GM13976 (cell line): ENCODE results near the gene NSUN6.
"Not testable (repeated sequence)": the region's sequence is repeated elsewhere in the genome, so short reads cannot be mapped to it uniquely, and the experiment has no call there.

Source experiments
- DNase-seq: peaks from one replicate; pipeline ENCODE4 v3.0.0; 2012; ENCODE audit warnings: low spot score
- CTCF ChIP-seq: IDR thresholded peaks from 2 replicates; pipeline ENCODE4 v1.5.1; 2012; ENCODE audit warnings: borderline replicate concordance, mild to moderate bottlenecking; ENCODE audit not compliant: insufficient read depth; ENCODE audit errors: extremely low read depth, missing control alignments, control extremely low read depth
- in situ Hi-C: fragments of 300-500 bp; cut with MboI; formaldehyde crosslinking; loops from one replicate; pipeline ENCODE4 v1.12.0; 2022; ENCODE audit warnings: low sequenced_read_pairs, mixed read lengths, inconsistent platforms; ENCODE audit not compliant: unreplicated experiment

NSUN6 gene

GRCh38 chr10:18607503-18608378, 43.6 kb downstream of the NSUN6 start:
- in situ Hi-C loops = no loop called here
- DNase-seq = no peak
- TF ChIP-seq CTCF = no peak

- no peak for TF ChIP-seq CTCF
- in situ Hi-C loops = no loop called here
- no peak for DNase-seq
These were observed 45.2 kb downstream of the NSUN6 start for GRCh38 chr10:18606051-18606695.

- DNase-seq = no peak
- in situ Hi-C loops = no loop called here
- TF ChIP-seq CTCF = no peak
These were observed 50.1 kb downstream of the NSUN6 start for GRCh38 chr10:18601321-18601720.

GRCh38 chr10:18599392-18599791, 52.0 kb downstream of the NSUN6 start:
- no peak for DNase-seq
- in situ Hi-C loops = no loop called here
- TF ChIP-seq CTCF = no peak

- no peak for DNase-seq
- no peak for TF ChIP-seq CTCF
- in situ Hi-C loops = no loop called here
These were observed 56.7 kb downstream of the NSUN6 start for GRCh38 chr10:18594574-18595156.

GRCh38 chr10:18591141-18591540, 60.2 kb downstream of the NSUN6 start:
- DNase-seq, in situ Hi-C loops: not testable (repeated sequence)

- DNase-seq, in situ Hi-C loops: not testable (repeated sequence)
These were observed 64.8 kb downstream of the NSUN6 start for GRCh38 chr10:18586637-18587036.
